OCI-LY1 (cell line): Measurements from ENCODE around the gene METAP1D.

ENCODE experiments used
- EZH2 ChIP-seq: fragments of 200-600 bp; sonication (generic), shearing (Covaris generic); IDR thresholded peaks from 2 replicates; pipeline ENCODE4 v1.8.0; 2017; ENCODE audit warnings: borderline replicate concordance, mixed run types, mild to moderate bottlenecking, antibody characterized with exemption, low read length, moderate library complexity, mixed read lengths
- TF ChIP-seq, protein P1 (sequence below): fragments of 200-600 bp; sonication (generic), shearing (Covaris generic); IDR thresholded peaks from 2 replicates; pipeline ENCODE4 v1.5.1; 2017; ENCODE audit warnings: mild to moderate bottlenecking, antibody characterized with exemption, low read length, moderate library complexity, mixed read lengths

DNA sequence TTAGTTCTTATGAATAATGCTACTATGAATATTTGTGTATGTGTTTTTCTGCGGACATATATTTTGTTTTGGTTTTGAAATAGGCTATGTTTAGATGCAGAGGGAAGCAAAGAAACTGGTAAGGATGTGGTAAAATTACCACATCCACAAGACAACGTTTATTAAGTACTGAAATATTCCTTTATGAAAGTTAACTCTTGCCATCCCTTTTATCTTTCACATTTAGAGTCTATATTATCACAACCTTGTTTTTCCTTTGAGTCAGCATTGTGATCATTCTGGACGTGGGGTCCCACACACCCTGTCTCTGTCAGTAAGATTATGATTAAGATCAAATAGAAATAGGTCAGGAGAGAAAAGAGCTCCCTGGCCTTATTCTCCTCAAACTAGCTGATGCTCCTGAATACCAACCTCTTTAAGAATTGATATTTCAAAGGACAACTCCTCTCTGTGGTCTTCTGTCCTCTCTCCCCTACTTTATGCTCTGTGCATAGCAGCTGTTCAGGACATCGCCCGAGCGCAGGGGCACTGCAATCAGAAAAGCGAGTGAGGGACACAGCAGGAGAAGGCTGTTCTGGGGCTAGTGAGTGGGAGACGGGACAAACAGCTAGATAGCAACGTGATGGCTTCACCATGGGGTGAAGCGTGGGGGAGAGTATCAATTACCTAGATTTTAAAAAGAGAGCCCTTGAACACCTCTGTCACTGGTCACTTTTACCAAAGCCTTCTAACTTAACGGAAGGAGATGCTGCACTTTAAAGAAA lies 12.2 kb downstream of the METAP1D start:
- TF ChIP-seq, protein P1, sequence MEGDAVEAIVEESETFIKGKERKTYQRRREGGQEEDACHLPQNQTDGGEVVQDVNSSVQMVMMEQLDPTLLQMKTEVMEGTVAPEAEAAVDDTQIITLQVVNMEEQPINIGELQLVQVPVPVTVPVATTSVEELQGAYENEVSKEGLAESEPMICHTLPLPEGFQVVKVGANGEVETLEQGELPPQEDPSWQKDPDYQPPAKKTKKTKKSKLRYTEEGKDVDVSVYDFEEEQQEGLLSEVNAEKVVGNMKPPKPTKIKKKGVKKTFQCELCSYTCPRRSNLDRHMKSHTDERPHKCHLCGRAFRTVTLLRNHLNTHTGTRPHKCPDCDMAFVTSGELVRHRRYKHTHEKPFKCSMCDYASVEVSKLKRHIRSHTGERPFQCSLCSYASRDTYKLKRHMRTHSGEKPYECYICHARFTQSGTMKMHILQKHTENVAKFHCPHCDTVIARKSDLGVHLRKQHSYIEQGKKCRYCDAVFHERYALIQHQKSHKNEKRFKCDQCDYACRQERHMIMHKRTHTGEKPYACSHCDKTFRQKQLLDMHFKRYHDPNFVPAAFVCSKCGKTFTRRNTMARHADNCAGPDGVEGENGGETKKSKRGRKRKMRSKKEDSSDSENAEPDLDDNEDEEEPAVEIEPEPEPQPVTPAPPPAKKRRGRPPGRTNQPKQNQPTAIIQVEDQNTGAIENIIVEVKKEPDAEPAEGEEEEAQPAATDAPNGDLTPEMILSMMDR, result no peak
- TF ChIP-seq EZH2, result no peak
